AG04449 (cell line): ENCODE measurements around the gene ADNP.
"Not testable (repeated sequence)": the region's sequence is repeated elsewhere in the genome, so short reads cannot be mapped to it uniquely, and the experiment has no call there.

Experiments
- CTCF ChIA-PET: fragments of 350-600 bp; formaldehyde crosslinking; extraction: SDS; loops from one replicate; lab custom pipeline; 2021; ENCODE audit warnings: antibody characterized with exemption; lab: Yijun Ruan, JAX
- POLR2A ChIA-PET: fragments of 400-600, 350-600 bp; formaldehyde crosslinking; extraction: SDS; loops from one replicate; lab custom pipeline; 2020; ENCODE audit warnings: antibody characterized with exemption, inconsistent platforms; lab: Yijun Ruan, JAX
- DNase-seq: peaks from one replicate; pipeline ENCODE4 v3.0.0-alpha.2; 2010; ENCODE audit warnings: low read depth, low spot score
- H3K4me3 ChIP-seq: 2 replicates; pipeline ENCODE4 v1.5.1; 2011; ENCODE audit warnings: low read depth, mild to moderate bottlenecking, control low read depth, low read length
- CTCF ChIP-seq: IDR thresholded peaks from one replicate; pipeline ENCODE4 v1.5.1; 2011; ENCODE audit warnings: mild to moderate bottlenecking, moderate library complexity, low read length, control low read depth, inconsistent platforms; ENCODE audit not compliant: insufficient read depth; ENCODE audit errors: missing control alignments

Gene ADNP

DNA sequence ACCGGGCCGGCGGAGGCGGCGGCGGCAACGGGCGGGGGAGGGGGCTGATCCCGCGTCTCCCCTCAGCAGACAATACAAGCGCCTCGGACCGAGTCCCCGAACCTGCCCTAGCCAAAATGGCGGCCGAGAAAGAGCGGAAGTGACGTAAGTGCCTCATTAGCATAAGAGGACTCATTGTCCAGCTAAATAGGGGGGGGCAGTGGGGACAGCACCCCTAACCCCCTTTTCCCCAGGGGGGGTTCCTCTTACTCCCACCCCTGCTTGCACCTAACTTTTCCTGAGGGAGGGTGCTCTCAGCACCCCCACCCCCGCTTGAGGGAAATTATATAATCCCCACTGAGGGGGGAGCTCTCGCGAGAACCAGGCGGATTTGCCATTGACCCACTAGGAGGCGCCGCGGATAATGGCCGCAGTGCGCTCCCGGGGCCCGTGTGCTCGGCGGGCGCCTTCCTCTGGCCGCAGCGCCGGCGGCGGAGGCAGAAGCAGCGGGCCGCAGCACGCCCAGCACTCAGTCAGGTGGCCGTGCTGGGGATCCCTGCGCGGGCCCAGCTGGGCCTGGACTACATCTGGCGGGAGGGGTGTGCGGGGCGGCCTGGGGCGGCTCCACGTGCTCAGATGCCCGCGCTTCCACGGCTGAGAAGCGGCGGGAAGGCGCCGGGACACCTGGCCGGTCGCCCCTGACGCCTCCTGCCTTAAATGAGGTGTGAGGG, at the start of gene ADNP:
ADNP (minus strand) TSS at position 132 of the 710 bp plus-strand sequence. CDS start 27,441 bp downstream, outside the sequence.
- peak; percentile 73 for TF ChIP-seq CTCF
- ChIA-PET POLR2A (interaction anchor here (0.6 to 3.3 kb wide), 11 partner anchors 9 to 1207 kb away, joined by 3 to 18 read pairs (median 4); partner anchors contain the start of genes BCAS4, DPM1 and MOCS3), CTCF (interaction anchor here (0.5 to 17.0 kb wide), 18 partner anchors 9 to 152 kb away, joined by 3 to 332 read pairs (median 5); partner anchors contain the start of gene BCAS4)
- DNase-seq: no peak
- peak within 1 kb of the TSS; percentile 79 for H3K4me3 ChIP-seq

DNA sequence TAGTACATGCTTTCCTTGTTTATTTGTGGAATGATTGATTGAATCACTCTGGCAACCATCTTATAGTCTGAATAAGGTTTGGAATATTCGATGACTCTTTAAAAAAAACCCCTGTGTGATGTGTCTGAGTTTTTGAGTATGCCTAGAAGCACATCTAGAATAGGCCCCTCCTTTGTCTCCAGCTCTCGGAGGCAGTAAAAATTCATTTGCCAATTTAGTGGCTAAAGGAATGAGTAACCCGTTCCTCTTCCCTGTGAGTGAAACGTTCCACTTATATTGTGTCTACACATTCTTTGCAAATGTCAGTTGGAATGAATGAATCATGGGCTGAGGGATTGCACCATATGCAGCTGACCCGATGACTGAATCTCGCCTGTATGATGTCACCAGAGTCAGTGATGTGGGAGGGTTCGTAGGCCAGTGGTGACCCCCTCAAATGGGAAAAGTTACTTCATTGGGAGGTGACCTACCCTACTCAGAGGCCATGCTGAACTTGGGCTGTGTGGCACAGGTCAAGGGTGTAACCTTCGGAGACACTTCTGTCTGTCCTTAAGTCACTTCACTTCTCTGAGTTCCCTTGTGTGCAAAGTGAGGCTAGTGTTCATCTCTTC, 48.9 kb upstream of the ADNP start:
- ChIA-PET POLR2A (interaction anchor here (1.0 to 1.4 kb wide), 6 partner anchors 22 to 409 kb away, joined by 3 to 6 read pairs (median 4); partner anchors contain the start of genes BCAS4, DPM1 and MOCS3), CTCF (interaction anchor here (0.8 to 14.9 kb wide), 22 partner anchors 9 to 644 kb away, joined by 3 to 626 read pairs (median 10); partner anchors contain the start of gene BCAS4)
- TF ChIP-seq CTCF: no peak
- DNase-seq: peak; percentile 99
- no peak overlapping the region for H3K4me3 ChIP-seq

GRCh38 chr20:50978533-50978932, 47.3 kb upstream of the ADNP start:
- POLR2A ChIA-PET, DNase-seq, H3K4me3 ChIP-seq: not testable (repeated sequence)
- CTCF ChIA-PET: interaction anchor here (0.6 to 11.6 kb wide), 2 partner anchors 185 to 1150 kb away, joined by 3 to 111 read pairs; partner anchors contain the start of gene BCAS4

DNA sequence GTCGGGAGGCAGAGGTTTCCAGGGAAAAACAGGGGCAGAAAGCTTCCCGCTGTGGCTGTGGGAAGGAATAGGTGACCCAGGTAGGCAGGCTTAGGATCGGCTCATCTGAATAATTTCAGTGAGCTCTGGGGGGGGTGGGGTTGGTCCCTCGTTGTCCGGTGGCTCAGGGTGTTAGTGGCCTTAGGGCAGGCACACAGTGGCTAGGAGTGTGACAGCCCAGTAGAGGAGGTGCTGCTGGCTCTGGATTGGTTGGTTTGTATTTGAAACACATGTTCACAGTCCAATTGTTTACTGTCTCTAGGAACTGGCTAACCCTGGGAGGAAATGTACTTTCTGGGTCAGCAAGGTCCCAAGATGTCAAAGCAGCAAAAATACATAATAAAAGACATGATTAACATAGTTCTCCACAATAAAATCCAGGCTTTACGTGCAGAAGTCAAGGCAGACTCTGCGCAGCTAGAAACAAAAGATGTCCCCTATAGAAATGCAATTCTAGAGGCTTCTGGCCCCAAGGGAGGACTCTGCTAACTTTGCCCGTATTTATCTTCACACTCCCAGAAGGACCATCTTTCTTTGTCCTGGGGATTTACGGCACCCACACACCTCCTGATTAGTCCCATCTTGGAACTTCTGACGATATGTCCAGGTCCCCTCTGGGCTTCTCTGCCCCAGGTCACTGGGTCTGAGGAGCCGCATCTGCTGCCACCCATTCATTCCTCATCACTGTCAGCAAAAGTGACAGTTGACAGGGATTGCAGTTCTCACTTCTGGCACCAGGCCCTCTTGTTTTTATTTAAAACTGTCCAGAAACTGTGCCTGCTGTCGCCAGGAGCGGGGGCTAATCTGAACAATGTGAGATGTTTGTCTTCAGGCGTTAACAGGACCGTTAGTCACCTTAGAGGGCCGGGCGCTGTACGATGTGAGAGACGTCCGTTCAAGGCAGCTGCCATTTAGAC, 46.1 kb upstream of the ADNP start:
- ChIA-PET CTCF (interaction anchor here (11.6 kb wide), 1 partner anchor 184 kb away, joined by 111 read pairs; the partner anchor contains the start of gene BCAS4), POLR2A (no interaction called here)
- TF ChIP-seq CTCF: no peak
- DNase-seq: no peak
- H3K4me3 ChIP-seq: no peak overlapping the region

GRCh38 chr20:50975701-50976330, 44.6 kb upstream of the ADNP start:
- DNase-seq: no peak
- ChIA-PET CTCF (interaction anchor here (0.7 to 11.6 kb wide), 4 partner anchors 12 to 331 kb away, joined by 3 to 111 read pairs (median 6); partner anchors contain the start of gene BCAS4), POLR2A (no interaction called here)
- TF ChIP-seq CTCF: no peak
- no peak overlapping the region for H3K4me3 ChIP-seq

- POLR2A ChIA-PET: no interaction called here
- TF ChIP-seq CTCF: no peak
- H3K4me3 ChIP-seq: no peak overlapping the region
- CTCF ChIA-PET: no interaction called here
- DNase-seq: no peak
Observed at GRCh38 chr20:50969912-50970311, 38.7 kb upstream of the ADNP start.
